Lower leg skin (tissue), 3 donors: Measurements from ENCODE around the gene LRTM2.

Experiments used
- CTCF ChIP-seq, 3 donors: fragments of 450-650 bp; IDR thresholded peaks; one replicate each; pipeline ENCODE4 v1.5.1; 2016; ENCODE audit warnings: antibody characterized with exemption in 3 of 3, mild to moderate bottlenecking in 3 of 3, moderate library complexity in 2 of 3
- POLR2A ChIP-seq, 2 donors: fragments of 450-650 bp; IDR thresholded peaks; one replicate each; pipeline ENCODE4 v1.6.1; 2016 to 2017; ENCODE audit warnings: antibody characterized with exemption in 2 of 2, mild to moderate bottlenecking in 1 of 2, moderate library complexity in 1 of 2

- TF ChIP-seq CTCF (IDR thresholded peaks at IDR 0.05) = no peak
- no peak for TF ChIP-seq POLR2A (IDR thresholded peaks at IDR 0.05)
Measured at GRCh38 chr12:1857821-1858220, 37.5 kb downstream of the LRTM2 start.
